Inferior parietal cortex (tissue), 1 donor: Measurements from ENCODE around the gene SAP25.
"Not testable (repeated sequence)": the region's sequence is repeated elsewhere in the genome, so short reads cannot be mapped to it uniquely, and the experiment has no call there.

Experiments
- DNase-seq: peaks from one replicate; pipeline ENCODE4 v3.0.0-alpha.2; 2016; ENCODE audit errors: extremely low spot score

The SAP25 gene

DNA sequence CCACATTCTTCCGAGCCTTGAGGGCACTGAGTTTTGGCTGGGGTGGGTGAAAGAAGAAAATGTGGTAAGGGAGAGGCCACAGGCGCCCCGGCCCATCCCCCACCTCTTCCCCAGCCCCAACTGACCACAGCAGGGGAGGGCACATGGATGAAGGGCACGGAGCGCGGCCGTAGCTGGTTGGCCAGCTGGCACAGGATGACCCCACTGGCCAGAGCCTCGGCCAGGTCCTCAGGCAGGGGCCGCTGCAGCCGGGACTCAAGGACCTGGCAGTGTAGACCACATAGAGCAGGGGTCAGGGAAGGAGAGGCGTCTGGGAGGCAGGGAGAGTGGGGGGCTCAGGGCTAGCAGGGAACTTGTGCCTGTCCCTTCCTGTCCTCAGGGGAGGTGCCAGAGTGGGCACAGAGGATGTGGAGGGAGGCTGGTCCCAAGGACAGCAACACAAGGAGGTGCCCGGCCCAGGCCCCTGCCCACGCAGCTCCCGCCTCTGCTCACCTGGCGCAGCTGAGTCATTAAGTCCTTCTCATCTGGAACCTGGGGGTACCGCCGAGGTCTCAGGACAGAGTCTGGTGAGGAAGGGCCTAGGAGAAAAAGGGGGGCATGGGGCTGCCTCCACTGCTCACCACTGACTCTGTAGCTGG, 2.2 kb upstream of the SAP25 start:
- no peak for DNase-seq

DNA sequence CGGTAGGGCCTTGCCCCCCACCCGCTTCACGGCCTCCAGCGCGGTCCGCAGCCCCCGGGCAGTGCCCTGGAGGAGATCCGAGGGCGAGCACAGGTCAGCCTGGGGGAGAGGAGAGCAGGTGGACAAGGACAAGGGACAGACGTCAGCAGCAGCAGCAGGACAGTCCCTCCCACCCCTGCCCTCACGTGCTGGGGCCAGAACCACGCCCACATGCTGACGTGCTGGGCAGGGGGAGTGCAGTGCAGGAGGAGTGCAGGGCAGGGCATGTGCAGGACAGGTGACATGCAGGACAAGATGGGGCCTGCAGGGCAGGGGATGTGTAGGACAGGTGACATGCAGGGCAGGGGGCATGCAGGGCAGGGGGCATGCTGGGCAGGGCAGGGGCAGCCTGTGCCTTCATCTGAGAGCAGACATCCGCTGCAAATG, 1.5 kb upstream of the SAP25 start:
- no peak for DNase-seq

GRCh38 chr7:100574362-100575205, 884 bp upstream of the SAP25 start:
- DNase-seq = no peak

DNA sequence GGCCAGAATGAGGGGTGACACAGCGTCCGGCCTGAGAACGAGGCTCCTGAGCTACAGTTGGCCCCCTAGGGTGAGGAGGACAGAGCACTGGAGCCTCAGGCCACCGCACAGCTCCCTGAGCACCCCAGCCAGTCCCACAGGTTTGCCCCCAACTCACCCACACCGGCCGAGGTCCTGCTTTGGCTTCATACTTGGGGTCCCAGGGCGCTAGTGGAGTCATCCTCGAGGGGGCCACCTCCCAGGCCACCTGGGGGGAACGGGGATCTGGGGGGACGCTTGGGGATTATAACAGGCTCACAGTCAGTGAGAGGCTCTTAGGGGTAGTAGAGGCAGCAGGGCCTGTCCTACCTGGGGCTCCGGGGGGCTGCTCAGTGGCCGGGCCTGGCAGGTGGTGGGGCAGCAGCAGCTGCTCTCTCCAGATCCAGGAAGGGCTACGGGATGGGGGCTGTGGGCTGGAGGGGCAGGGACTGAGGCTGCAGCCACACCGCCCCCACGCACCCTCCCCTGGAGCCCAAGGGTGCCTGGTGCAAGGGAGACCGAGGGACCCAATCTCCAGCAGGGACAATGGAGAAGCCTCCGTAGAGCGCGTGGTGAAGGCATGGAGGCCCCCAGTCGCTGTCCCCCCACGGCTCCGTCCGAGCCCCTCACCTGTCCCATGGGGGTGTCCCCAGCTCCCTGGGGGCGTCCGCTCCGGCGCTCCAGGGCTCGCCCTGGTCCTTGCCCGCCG, 588 bp downstream of the SAP25 start:
- DNase-seq = no peak

DNA sequence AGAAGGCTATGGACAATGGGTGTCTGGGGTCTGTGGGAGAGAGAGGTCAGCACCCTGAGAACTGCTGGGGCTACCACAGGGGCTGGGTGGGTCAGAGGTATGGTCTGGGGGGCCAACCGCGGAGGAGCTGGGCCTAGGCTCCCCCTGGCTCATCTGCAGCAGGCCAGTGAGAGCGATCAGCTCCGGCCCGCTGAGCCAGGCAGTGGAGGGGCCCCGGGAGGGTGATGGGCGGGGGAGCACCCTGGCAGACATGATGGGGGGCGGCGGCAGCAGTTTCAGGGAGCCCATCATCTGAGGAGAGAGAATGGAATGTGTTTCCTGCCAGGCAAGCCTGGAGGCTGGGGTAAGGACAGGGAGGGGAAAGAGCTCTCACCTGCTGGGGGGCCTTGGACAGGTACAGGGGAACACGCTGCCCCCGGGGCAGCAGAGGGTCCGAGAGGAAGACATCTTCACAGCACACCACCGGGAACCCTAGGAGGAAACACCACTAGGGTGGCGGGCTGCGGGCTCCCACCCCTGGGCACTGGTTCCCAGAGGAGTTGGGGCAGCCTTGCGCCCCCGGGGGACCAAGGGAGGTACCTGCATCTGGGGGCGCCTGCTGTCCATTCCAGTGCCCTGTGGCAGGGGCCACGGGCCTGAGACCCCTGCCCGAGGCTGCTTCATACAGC, 1.3 kb downstream of the SAP25 start:
- DNase-seq = no peak

DNA sequence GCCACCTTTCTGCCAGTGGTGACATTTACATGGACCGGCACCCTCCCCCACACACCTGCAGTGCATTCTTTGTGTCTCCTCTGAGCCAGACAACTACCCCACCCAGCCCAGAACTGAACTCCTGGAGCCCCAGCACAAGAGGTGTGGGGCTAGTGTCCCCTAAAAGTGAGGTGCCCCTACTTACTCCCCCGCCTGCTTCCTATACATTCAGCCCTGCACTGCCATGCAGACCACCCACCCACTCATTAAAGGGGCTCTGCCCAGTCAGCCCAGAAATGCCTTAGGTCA, 1.9 kb downstream of the SAP25 start:
- no peak for DNase-seq

GRCh38 chr7:100570954-100571828, 2.5 kb downstream of the SAP25 start:
- DNase-seq = no peak

DNA sequence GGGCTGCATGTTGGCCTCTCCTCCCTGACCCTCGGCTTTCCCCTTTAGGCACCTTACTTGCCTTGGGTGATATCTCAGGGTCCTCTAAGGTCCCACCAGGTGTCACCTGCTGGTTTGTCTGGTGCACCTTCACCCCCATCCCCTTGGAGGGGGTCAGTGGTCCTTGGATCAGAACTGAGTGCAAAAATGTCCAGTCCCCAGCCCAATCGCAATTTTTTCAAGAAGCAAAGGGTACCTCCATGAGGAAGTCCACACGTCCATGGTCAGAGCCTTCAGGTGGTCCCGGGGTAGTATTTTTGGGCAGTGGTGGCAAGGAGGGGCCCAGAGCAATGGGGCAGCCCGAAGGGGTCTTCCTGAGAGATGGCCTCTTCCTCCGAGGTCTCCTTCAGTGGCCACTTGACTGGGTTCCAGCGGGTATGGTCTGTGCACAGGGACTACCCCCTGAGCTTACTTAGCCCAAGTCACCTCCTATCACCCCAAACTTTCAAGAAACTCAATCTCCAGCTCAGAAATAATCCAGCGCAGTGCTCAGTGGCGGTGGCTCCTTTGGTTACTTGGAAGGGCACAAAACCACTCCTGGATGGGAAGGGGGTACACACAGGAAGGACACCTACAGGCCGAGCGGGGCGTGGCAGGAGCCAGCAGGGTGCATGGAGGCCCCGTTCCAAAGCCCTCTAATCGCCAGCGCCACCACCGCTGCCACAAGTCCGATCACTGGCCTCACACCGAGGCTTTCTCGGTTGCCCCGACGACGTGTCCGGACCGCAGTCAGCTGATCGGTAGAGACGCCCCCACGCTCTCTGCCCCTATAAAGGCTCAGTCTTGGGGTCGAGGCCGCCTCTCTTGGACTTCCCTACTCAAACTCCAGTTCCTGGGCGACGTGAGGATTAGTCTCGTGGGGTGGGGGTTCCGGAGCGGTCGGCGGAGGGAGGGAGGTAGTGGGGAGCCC, 4.5 kb downstream of the SAP25 start:
- DNase-seq = peak; percentile 39

- no peak for DNase-seq
Observed at GRCh38 chr7:100568176-100568895, 5.4 kb downstream of the SAP25 start.

DNA sequence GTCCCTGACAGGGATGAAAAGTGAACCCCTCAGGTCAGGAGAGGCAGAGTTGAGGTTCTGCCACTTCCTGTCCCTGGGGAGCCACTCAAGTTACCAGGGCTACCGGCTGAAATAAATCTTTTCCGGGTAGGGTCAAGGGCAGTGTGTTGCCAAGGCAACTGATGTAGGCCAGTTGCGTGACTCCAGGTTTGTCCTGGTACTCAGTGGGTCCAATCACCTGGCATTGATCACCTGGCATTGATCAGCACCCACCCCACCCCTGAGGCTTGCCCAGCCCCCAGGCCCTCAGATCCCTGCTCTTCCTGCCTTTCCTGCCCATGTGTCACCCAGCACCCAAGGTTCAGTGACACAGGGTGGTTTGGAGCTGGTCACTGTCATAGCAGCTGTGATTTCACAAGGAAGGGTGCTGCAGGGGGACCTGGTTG, 5.9 kb downstream of the SAP25 start:
- DNase-seq = no peak

DNA sequence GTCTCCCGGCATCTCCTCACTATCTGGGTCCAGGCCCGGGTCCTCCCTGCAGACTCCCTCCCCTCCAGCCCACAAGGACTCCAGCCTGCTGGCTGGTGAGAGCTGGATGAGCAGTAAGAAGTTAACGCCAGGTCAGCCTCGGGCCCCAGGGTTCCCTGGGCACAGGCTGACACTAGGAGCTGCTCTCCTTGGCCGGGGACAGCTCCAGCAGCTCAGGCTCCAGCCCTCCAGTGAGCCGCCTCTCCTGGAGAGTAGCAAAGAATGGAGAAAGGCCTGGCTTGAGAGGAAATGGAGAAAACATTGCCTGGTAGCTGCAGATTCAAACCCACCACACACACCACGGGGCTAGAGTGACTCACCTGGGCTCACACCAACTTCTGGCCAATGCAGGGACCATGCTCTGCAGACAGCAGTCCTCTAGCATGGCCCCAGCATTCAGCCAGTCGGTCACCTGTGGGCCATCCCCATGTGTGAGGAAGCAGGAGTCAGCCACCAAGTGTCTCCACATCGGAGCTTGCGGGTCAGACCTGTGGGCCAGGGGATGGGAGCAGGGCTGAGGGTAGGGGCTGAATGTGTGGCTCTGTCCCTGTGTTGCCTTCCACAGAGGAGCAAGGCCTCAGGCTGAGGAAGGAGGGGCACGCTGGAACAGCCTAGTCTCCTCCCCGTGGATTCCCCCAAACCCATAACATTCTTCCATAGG, 6.5 kb downstream of the SAP25 start:
- DNase-seq = no peak

DNA sequence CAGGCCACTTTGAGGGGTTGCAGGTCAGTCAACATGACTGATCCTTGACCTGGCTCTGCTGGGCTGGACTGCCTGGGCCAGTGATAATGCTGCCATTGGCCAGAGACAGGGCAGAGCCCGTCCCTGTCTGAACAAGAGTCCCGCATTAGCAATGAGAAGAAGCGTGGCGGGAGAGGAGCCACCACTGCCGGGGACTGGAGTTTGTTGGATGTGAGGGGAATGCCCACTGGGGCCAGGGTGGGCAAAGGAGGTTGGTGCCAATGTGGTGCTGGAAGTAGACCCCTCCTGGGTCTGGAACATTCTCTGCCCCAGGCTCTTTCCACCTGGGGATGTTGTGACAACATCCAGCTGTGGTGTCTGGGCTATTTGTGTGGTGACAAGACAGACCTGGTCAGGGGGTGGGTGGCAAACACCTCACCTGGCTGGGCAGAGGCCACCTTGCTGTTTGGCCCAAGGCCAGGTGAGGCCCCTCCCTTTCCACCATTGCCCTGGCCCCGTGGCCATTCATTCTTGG, 7.6 kb downstream of the SAP25 start:
- DNase-seq = no peak

DNA sequence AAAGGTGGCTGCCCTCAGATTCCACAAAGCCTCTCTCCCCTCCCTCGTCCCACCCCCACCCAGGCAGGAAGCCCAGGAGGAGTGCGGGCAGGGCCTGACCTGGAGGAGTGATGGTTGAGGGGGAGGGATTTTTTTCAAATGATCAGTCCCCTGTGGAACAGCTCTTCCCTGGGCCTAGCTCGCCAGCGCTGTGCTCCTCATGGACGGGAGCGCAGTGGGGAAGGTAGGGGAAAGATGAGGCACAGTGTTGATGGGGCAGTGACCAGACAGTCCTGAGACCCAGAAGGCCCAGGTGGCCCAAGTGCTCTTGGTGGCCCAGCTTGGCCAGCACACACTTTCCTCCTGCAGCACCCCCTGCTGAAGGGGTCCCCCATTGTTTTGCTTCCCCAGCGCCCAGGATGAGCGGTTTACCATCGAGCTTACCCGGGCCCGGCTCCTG, 8.5 kb downstream of the SAP25 start:
- no peak for DNase-seq

DNA sequence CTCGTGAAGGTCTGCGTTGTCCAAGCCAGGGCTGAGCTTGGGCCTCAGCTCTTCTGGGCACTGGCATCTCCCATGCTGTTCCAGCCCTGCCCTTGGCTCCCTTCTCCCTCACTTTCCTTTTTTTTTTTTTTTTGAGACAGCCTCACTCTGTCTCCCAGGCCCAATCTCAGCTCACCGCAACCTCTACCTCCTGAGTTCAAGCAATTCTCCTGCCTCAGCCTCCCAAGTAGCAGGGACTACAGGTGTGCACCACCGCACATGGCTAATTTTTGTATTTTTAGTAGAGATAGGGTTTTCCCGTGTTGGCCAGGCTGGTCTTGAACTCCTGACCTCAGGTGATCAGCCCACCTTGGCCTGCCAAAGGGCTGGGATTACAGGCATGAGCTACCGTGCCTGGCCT, 9.3 kb downstream of the SAP25 start:
- DNase-seq = not testable (repeated sequence)

DNA sequence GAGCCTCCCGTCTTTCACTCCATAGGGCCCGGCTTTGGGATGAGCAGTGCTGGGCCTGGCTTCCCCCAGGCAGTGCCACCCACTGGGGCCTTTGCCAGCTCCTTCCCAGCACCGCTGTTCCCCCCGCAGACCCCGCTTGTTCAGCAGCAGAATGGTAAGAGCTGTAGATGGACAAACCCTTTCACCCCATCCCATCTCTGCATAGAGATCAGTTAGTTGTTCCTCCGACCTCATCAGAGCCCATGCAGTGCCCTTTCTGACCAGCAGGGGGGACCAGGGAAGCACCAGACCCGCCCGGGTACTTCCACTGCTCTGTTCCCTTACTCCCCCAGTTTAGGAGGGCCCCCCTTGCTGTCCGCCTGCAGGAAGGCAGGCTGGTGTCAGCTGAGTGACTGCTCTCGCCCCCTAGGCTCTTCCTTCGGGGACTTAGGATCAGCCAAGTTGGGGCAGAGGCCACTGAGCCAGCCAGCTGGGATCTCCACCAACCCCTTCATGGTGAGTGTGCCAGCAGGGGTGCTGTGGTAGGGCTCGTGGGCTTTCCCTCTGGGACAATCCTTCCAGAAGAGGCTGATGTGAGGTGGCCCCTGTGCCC, 9.8 kb downstream of the SAP25 start:
- DNase-seq = peak; percentile 77

- no peak for DNase-seq
Observed at GRCh38 chr7:100563100-100563564, 10.6 kb downstream of the SAP25 start.

GRCh38 chr7:100562195-100563099, 11.3 kb downstream of the SAP25 start:
- no peak for DNase-seq
